ENCODE data around the gene PLOD3. TPM values are rescaled to one million over a fixed set of nuclear protein-coding genes. Genes with fewer than 3 reads are reported as not detected.
A peak's percentile ranks its signal among the peaks of the same experiment; 100 is the strongest.

Gene PLOD3
- total and polyA plus RNA-seq, 9 of the 15 experiments (the other 6 are each of a cell fraction or from before 2014, with no cell fraction given), result 2.8 to 101 (median 30.9) TPM

- TF ChIP-seq SMAD4 (CRISPR knock-in tag; conservative IDR thresholded peaks at IDR 0.05), result peak; percentile 80; the same call in 1 of the 2 replicates
- peak in 1 of 2 experiments; percentile 57; a peak in 2 of 4 replicates for TF ChIP-seq TBL1XR1 (IDR thresholded peaks at IDR 0.05; ENCODE audit: low read length in 2 of 2)
- peak; percentile 94 for TF ChIP-seq ZNF224 (CRISPR knock-in tag; IDR thresholded peaks at IDR 0.05)
- TF ChIP-seq PHB (CRISPR knock-in tag; IDR thresholded peaks at IDR 0.05), result no peak
- 0 out of 2 replicates have a peak, but pooled peaks have one; percentile 38 for TF ChIP-seq MED1 (CRISPR knock-in tag; IDR thresholded peaks at IDR 0.05; ENCODE audit: borderline replicate concordance)
- TF ChIP-seq ZBTB9 (CRISPR knock-in tag; IDR thresholded peaks at IDR 0.05), result 0 out of 2 replicates have a peak, but pooled peaks have one; percentile 59
- TF ChIP-seq TFE3 (CRISPR knock-in tag; IDR thresholded peaks at IDR 0.05), result peak; percentile 97
- TF ChIP-seq STAT6 (CRISPR knock-in tag; IDR thresholded peaks at IDR 0.05), result no peak
- TF ChIP-seq ARHGAP35 (IDR thresholded peaks at IDR 0.05; ENCODE audit: partially characterized antibody), result no peak
- peak; percentile 70 for TF ChIP-seq FOXJ2 (tag; IDR thresholded peaks at IDR 0.05)
- peak; percentile 70 for TF ChIP-seq XRCC5 (IDR thresholded peaks at IDR 0.05; ENCODE audit: low read depth, low read length)
- peak; percentile 99 for TF ChIP-seq ATF6 (CRISPR knock-in tag; IDR thresholded peaks at IDR 0.05)
- no peak for TF ChIP-seq SMARCA4 (IDR thresholded peaks at IDR 0.05)
- TF ChIP-seq ZNF263 (CRISPR knock-in tag; IDR thresholded peaks at IDR 0.05; ENCODE audit: borderline replicate concordance), result peak; percentile 88; the same call in 1 of the 2 replicates
- TF ChIP-seq USF2 (CRISPR knock-in tag; IDR thresholded peaks at IDR 0.05), result peak; percentile 100
- no peak for TF ChIP-seq ZNF507 (tag; conservative IDR thresholded peaks at IDR 0.05)
- peak; percentile 68; the same call in 1 of the 2 replicates for TF ChIP-seq ZNF583 (CRISPR knock-in tag; IDR thresholded peaks at IDR 0.05)
- TF ChIP-seq OTX1 (CRISPR knock-in tag; IDR thresholded peaks at IDR 0.05), result no peak
- peak; percentile 0 for TF ChIP-seq SP2 (IDR thresholded peaks at IDR 0.05; ENCODE audit: extremely low read depth, low read depth, low read length, poor library complexity, severe bottlenecking)
- no peak for TF ChIP-seq GATAD2A (IDR thresholded peaks at IDR 0.05)
These were observed 52.1 kb downstream of the PLOD3 start, which contains the start of gene VGF (continued) for GRCh38 chr7:101165075-101165957.

Data from K562 (cell line).